H9 (cell line): ENCODE results near the gene GDAP1L1. TPM values are rescaled to one million over a fixed set of nuclear protein-coding genes. Genes with fewer than 3 reads are reported as not detected.

Experiments
- DNase-seq: peaks from one replicate; pipeline ENCODE4 v3.0.0-alpha.2; 2017
- H2AFZ ChIP-seq: one replicate; pipeline ENCODE4 v1.6.1; 2013; ENCODE audit warnings: mild to moderate bottlenecking, low read length, control low read depth, moderate library complexity
- H2AK5ac ChIP-seq: 2 replicates; pipeline ENCODE4 v1.6.1; 2013; ENCODE audit warnings: low read length, control low read depth, mixed read lengths; ENCODE audit not compliant: insufficient read length
- H2BK120ac ChIP-seq: one replicate; pipeline ENCODE4 v1.6.1; 2013; ENCODE audit warnings: low read depth, mild to moderate bottlenecking, low read length, control low read depth, inconsistent platforms; ENCODE audit not compliant: poor library complexity, severe bottlenecking
- H2BK12ac ChIP-seq: 2 replicates; pipeline ENCODE4 v1.6.1; 2013; ENCODE audit warnings: low read length, control low read depth, mixed read lengths, low read depth; ENCODE audit not compliant: insufficient read length
- H2BK15ac ChIP-seq: 2 replicates; pipeline ENCODE4 v1.6.1; 2013; ENCODE audit warnings: low read depth, low read length, control low read depth
- H2BK20ac ChIP-seq: one replicate; pipeline ENCODE4 v1.6.1; 2013; ENCODE audit warnings: low read depth, mild to moderate bottlenecking, low read length, control low read depth, inconsistent platforms; ENCODE audit not compliant: poor library complexity, severe bottlenecking
- H2BK5ac ChIP-seq: 2 replicates; pipeline ENCODE4 v1.6.1; 2013; ENCODE audit warnings: low read length, control low read depth, mixed read lengths; ENCODE audit not compliant: insufficient read length
- H3K14ac ChIP-seq: 2 replicates; pipeline ENCODE4 v1.6.1; 2013; ENCODE audit warnings: low read length, control low read depth; ENCODE audit not compliant: insufficient read depth
- H3K18ac ChIP-seq: 2 replicates; pipeline ENCODE4 v1.6.1; 2013; ENCODE audit warnings: low read depth, mild to moderate bottlenecking, mixed read lengths, low read length, control low read depth; ENCODE audit not compliant: insufficient read length
- H3K23ac ChIP-seq: 2 replicates; pipeline ENCODE4 v1.6.1; 2013; ENCODE audit warnings: low read length, control low read depth, mixed read lengths, low read depth; ENCODE audit not compliant: insufficient read length
- H3K23me2 ChIP-seq: 2 replicates; pipeline ENCODE4 v1.6.1; 2013; ENCODE audit warnings: low read depth, mild to moderate bottlenecking, mixed read lengths, low read length, control low read depth; ENCODE audit not compliant: insufficient read length, poor library complexity, severe bottlenecking
- H3K27ac ChIP-seq: 2 replicates; pipeline ENCODE4 v1.5.1; 2013; ENCODE audit warnings: low read length, control low read depth, mixed read lengths, low read depth; ENCODE audit not compliant: insufficient read length
- H3K27me3 ChIP-seq: 2 replicates; pipeline ENCODE4 v1.6.1; 2013; ENCODE audit warnings: low read length, control low read depth, inconsistent platforms; ENCODE audit not compliant: insufficient read depth
- H3K4ac ChIP-seq: 2 replicates; pipeline ENCODE4 v1.6.1; 2013; ENCODE audit warnings: low read depth, mild to moderate bottlenecking, control low read depth, inconsistent platforms, low read length, moderate library complexity
- H3K4me1 ChIP-seq: 2 replicates; pipeline ENCODE4 v1.6.1; 2013; ENCODE audit warnings: low read length, control low read depth, inconsistent platforms; ENCODE audit not compliant: insufficient read depth
- H3K4me2 ChIP-seq: 2 replicates; pipeline ENCODE4 v1.6.1; 2013; ENCODE audit warnings: low read length, control low read depth, mixed read lengths; ENCODE audit not compliant: insufficient read length, insufficient read depth
- H3K56ac ChIP-seq: 2 replicates; pipeline ENCODE4 v1.6.1; 2013; ENCODE audit warnings: low read depth, mild to moderate bottlenecking, mixed read lengths, low read length, control low read depth; ENCODE audit not compliant: insufficient read length
- H3K79me1 ChIP-seq: 2 replicates; pipeline ENCODE4 v1.6.1; 2013; ENCODE audit warnings: low read depth, mild to moderate bottlenecking, moderate library complexity, low read length, control low read depth, inconsistent platforms; ENCODE audit not compliant: insufficient read depth, poor library complexity, severe bottlenecking
- H3K79me2 ChIP-seq: 2 replicates; pipeline ENCODE4 v1.6.1; 2013; ENCODE audit warnings: low read length, control low read depth, inconsistent platforms; ENCODE audit not compliant: insufficient read depth
- H3K9ac ChIP-seq: 2 replicates; pipeline ENCODE4 v1.6.1; 2013; ENCODE audit warnings: low read length, control low read depth, mixed read lengths; ENCODE audit not compliant: insufficient read length; ENCODE audit errors: extremely low read depth
- H3K9me3 ChIP-seq: one replicate; pipeline ENCODE4 v1.6.1; 2013; ENCODE audit warnings: low read depth, low read length, inconsistent platforms; ENCODE audit not compliant: control insufficient read depth
- H3T11ph ChIP-seq: one replicate; pipeline ENCODE4 v1.6.1; 2013; ENCODE audit warnings: mild to moderate bottlenecking, low read length, control low read depth, inconsistent platforms
- H4K20me1 ChIP-seq: one replicate; pipeline ENCODE4 v1.6.1; 2013; ENCODE audit not compliant: control insufficient read depth, insufficient read length, insufficient read depth
- H4K5ac ChIP-seq: 2 replicates; pipeline ENCODE4 v1.6.1; 2013; ENCODE audit warnings: low read depth, mild to moderate bottlenecking, mixed read lengths, low read length, control low read depth; ENCODE audit not compliant: insufficient read length
- H4K8ac ChIP-seq: replicated peaks from 2 replicates; pipeline ENCODE4 v1.6.1; 2013; ENCODE audit warnings: low read length, control low read depth, mixed read lengths, low read depth; ENCODE audit not compliant: insufficient read length
- H4K91ac ChIP-seq: 2 replicates; pipeline ENCODE4 v1.6.1; 2013; ENCODE audit warnings: low read depth, mild to moderate bottlenecking, moderate library complexity, mixed read lengths, low read length, control low read depth; ENCODE audit not compliant: insufficient read length
- H3K27ac Mint-ChIP-seq, 3 experiments: 2 replicates in 2 of 3; 3 replicates in 1 of 3; pipeline ENCODE4 v1.8.0; 2020 to 2021; ENCODE audit warnings: mixed read lengths in 3 of 3, mild to moderate bottlenecking in 1 of 3, moderate library complexity in 1 of 3
- H3K27me3 Mint-ChIP-seq: 2 replicates; pipeline ENCODE4 v1.8.0; 2021; ENCODE audit warnings: low read depth, mild to moderate bottlenecking, moderate library complexity, mixed read lengths
- H3K36me3 Mint-ChIP-seq, 3 experiments: 2 replicates in 2 of 3; 3 replicates in 1 of 3; pipeline ENCODE4 v1.8.0; 2020 to 2021; ENCODE audit warnings: low read depth in 3 of 3, mixed read lengths in 3 of 3; ENCODE audit not compliant: insufficient read depth in 1 of 3
- H3K4me1 Mint-ChIP-seq, 2 experiments: 2 replicates each; pipeline ENCODE4 v1.8.0; 2020; ENCODE audit warnings: mixed read lengths in 2 of 2
- H3K4me3 Mint-ChIP-seq, 2 experiments: 2 replicates in 1 of 2; 3 replicates in 1 of 2; pipeline ENCODE4 v1.8.0; 2020 to 2021; ENCODE audit warnings: mild to moderate bottlenecking in 2 of 2, mixed read lengths in 2 of 2, moderate library complexity in 1 of 2
- H3K9me3 Mint-ChIP-seq, 2 experiments: 2 replicates in 1 of 2; 3 replicates in 1 of 2; pipeline ENCODE4 v1.8.0; 2020; ENCODE audit warnings: mild to moderate bottlenecking in 2 of 2, mixed read lengths in 2 of 2, moderate library complexity in 1 of 2
- CTCF ChIP-seq: fragments of 200-600 bp; sonication (generic); conservative IDR thresholded peaks from 3 replicates; pipeline ENCODE4 v1.8.0; 2021; ENCODE audit warnings: antibody characterized with exemption, mild to moderate bottlenecking
- WGBS: extraction: QIAGEN DNeasy Blood & Tissue Kit; methylation state at CpG from one replicate; pipeline ENCODE4 v1.1.7; 2013; ENCODE audit warnings: missing lambda C conversion rate, low lambda C conversion rate, mixed read lengths; ENCODE audit not compliant: insufficient read length; ENCODE audit errors: extremely low coverage; 5-methylcytosine and 5-hydroxymethylcytosine counted together
- total RNA-seq: library from RNA; stranded (reverse); gene quantifications from 2 replicates; pipeline ENCODE4 v1.2.1, GENCODE V29; 2021

The GDAP1L1 gene
- total RNA-seq, 1 experiment from 2014 or later, result 5.9 TPM

- Histone ChIP-seq H3K56ac (no peak overlapping the region), H3K23ac (no peak overlapping the region), H2BK15ac (no peak overlapping the region), H4K8ac (no peak overlapping the region), H3K79me1 (peaks cover 5% of the 10 kb centered on the region), H2AK5ac (no peak overlapping the region), H2BK5ac (no peak overlapping the region), H4K91ac (no peak overlapping the region), H2BK12ac (no peak overlapping the region), H4K20me1 (no peaks in the 10 kb centered on the region), H3K18ac (no peak overlapping the region), H3K4ac (no peak overlapping the region), H3K4me2 (no peak overlapping the region), H3T11ph (no peak overlapping the region), H3K4me1 (peaks cover 3% of the 10 kb centered on the region; the same call in 1 of the 2 replicates), H2BK120ac (no peak overlapping the region), H3K14ac (no peak overlapping the region), H3K27me3 (no peaks in the 10 kb centered on the region), H2BK20ac (no peak overlapping the region), H3K27ac (no peak overlapping the region), H3K79me2 (peaks cover 21% of the 10 kb centered on the region), H4K5ac (no peak overlapping the region), H3K23me2 (peaks cover 15% of the 10 kb centered on the region), H2AFZ (no peak overlapping the region), H3K9me3 (no peaks in the 10 kb centered on the region), H3K9ac (no peak overlapping the region)
- WGBS, result no CpG with 5 or more reads among the region's 3 CpGs
- H3K4me3 Mint-ChIP-seq, result no peak overlapping the region
- H3K27me3 Mint-ChIP-seq, result no peaks in the 10 kb centered on the region
- DNase-seq, result no peak
- peaks cover 13 to 37% (median 33%) of the 10 kb centered on the region in 3 experiments for H3K36me3 Mint-ChIP-seq
- H3K4me1 Mint-ChIP-seq, result peaks cover 24 to 34% of the 10 kb centered on the region in 2 experiments
- TF ChIP-seq CTCF, result no peak
- peak overlapping the region in 1 of 3 experiments; percentile 18; a peak in 1 of 7 replicates for H3K27ac Mint-ChIP-seq
- peaks cover 0 to 2% of the 10 kb centered on the region in 2 experiments; a peak in 2 of 5 replicates for H3K9me3 Mint-ChIP-seq
These were observed 39.9 kb upstream of the GDAP1L1 start for GRCh38 chr20:44207126-44207723.
